Erythroblast (primary cell): ENCODE measurements around the gene MCUB.

Source experiments
- GATA1 ChIP-seq: IDR thresholded peaks from 2 replicates; pipeline ENCODE4 v1.6.1; 2011; ENCODE audit warnings: low read depth, mild to moderate bottlenecking, control low read depth, low read length, moderate library complexity
- POLR2A ChIP-seq: IDR thresholded peaks from 2 replicates; pipeline ENCODE4 v1.6.1; 2011; ENCODE audit warnings: mild to moderate bottlenecking, low read length

GRCh38 chr4:109676886-109677285 lies 116.8 kb downstream of the MCUB start:
- no peak for TF ChIP-seq POLR2A
- no peak for TF ChIP-seq GATA1
